Mesenteric fat pad (tissue), 1 donor: ENCODE data around the gene MYBPH. TPM values are rescaled to one million over a fixed set of nuclear protein-coding genes. Genes with fewer than 3 reads are reported as not detected.

Source experiments
- DNase-seq: peaks from one replicate; pipeline ENCODE4 v3.0.0-alpha.2; 2020; ENCODE audit warnings: low spot score
- long read RNA-seq: library from polyadenylated mRNA; unstranded; transcript quantifications from one replicate; pipeline ENCODE4 v2.0.0, GENCODE V29; 2020
- total RNA-seq: library from RNA; stranded (reverse); fragmentation: NEBNext Ultra II Directional; extraction: Animal tissue kit (Norgen Biotek cat#: 25700); gene quantifications from one replicate; pipeline ENCODE4 v1.2.1, GENCODE V29; 2021
- donor health status: DM: yes; HTN: yes; CAD: no.

The MYBPH gene, protein sequence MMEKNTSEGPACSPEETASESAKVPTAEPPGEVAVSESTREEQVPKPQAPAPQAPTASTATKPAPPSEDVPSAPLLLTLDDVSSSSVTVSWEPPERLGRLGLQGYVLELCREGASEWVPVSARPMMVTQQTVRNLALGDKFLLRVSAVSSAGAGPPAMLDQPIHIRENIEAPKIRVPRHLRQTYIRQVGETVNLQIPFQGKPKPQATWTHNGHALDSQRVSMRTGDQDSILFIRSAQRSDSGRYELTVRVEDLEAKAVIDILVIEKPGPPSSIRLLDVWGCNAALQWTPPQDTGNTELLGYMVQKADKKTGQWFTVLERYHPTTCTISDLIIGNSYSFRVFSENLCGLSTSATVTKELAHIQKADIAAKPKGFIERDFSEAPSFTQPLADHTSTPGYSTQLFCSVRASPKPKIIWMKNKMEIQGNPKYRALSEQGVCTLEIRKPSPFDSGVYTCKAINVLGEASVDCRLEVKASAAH
- 0.22 TPM for total RNA-seq
- long read RNA-seq, partial matches to known transcripts: 0 of 1 reads
- long read RNA-seq, other reads (novel, unspliced or antisense): 0 of 1 reads

DNA sequence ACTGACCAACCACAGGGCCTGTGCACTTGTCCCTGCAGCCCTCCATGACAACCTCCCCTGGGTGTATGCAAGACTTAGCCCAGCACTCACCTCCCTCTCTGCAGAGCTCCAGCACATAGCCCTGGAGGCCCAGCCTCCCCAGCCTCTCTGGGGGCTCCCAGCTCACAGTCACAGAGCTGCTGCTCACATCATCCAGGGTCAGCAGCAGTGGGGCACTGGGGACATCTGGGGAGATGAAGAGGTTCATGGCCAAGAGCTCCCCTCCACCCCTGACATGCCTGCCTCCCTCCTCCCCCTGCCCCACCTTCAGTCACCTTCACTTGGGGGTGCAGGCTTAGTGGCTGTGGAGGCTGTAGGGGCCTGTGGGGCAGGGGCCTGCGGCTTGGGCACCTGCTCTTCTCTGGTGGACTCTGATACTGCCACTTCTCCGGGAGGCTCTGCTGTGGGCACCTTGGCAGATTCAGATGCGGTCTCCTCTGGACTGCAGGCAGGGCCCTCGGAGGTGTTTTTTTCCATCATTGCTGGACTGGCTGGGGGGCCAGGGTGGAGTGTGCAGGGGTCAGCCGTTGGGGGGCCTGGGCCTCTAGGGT is at the start of gene MYBPH:
TSS of gene MYBPH (minus strand) at position 590 of the 590 bp plus-strand sequence. CDS start at position 519, 71 bp downstream.
- no peak for DNase-seq

DNA sequence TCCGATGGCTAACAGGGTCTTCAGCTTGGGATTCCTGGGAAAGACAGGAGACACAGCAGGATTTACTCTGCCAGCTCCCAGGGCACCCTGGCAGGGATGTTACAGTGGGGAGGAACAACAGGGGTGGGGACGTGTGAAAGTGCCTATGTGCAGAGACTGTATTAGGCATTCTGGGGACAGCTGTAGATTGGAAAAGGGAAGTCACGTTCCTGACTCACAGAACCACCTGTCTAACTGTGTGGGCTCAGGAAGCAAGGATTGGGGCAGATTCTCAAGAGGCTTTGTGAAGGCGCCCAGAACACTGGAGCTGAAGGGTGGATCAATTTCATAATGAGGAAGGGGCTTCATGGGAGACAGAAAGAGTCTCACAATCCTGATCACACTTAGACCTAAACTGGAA is 49.4 kb upstream of the MYBPH start:
- no peak for DNase-seq

DNA sequence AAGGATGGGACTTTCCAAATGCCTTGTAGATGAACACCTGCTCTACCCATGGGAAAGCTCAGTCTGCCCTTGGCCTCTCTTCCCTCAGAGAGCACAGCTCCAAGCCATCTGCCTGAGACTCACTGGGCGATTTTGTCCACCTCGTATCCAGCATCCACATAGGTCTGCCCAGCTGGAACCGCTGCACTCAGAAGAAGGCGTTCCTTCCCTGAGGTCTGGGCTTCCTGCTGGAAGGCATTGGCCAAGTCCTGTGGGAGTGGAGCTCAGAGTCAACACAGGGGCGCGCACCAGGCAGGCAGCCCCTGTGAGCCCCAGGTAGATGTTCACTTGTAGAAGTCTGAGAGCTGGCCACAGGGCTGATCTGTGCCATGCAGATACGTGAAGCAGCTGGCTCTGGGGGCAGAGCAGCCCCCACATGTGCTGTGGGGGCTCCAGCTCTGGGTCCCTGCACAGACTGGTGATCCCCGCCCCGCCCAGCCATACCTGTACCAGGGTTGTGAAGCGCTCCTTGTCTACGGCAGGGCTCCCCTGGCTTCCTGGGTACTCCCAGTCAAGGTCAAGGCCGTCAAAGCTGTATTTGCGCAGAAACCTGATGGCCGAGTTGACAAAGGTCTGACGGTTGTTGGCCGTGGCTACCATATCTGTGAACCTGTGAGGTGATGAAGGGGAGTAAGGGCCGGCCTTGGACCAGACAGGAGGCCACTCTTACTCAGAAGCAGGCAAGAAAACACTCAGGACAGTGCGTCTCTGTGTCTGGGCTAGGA is 47.6 kb upstream of the MYBPH start:
- peak; percentile 85 for DNase-seq

DNA sequence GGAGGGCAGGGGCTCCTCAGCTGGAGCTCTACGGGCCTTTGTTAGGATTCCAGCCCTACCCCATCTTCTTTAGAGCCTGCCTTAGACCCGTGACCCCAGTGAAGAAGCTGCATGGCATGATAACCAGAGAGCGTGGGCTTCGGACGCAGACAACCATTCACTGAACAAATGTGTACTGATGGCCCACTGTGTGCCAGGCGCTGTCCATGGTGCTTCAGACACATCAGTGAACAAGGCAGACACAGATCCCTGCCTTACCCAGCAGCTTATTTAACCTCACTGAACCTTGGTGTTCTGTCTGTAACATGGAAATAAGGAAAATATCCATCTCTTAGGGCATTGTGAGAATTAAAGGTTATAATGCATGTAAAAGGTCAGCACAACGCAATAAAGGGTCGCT is 44.3 kb upstream of the MYBPH start:
- DNase-seq: no peak

DNA sequence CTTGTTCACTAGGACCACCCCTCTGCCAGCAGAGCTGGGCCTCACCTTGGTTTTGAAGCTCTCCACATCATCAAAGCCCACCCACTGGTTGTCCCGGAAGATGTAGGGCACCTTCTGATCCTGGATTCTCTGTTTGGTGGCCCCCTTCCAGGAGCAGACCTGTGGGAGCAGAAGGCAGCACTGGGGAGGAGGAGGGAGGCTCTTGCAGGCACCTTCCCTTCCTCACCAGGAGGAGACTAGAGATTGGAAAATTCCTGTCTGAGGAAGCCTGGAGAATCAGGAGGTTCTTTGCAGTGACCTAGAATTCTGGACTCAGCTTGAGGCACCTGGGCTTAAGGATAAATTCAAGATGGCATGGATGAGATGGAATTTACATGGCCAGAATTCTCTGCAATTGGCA is 43.5 kb upstream of the MYBPH start:
- DNase-seq: no peak

DNA sequence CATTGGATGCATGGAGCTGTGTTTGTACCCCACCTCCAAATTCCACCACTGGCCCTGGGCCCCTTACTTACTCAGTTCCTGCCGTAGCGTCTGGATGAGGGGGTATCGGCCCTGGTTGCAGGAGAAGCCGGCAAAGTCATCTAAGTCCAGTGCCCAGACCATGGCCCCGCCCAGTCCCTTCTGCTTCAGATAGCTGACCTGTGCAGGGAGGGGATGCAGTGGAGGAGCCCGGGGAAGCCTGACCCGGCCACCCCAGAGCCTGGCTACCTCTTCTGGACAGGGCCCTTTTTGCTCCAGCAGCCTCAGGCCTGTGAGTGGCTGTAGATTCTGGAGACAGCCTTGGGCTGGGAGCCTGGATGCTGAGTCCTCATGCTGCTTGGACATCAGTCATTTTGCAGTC is 42.0 kb upstream of the MYBPH start:
- peak; percentile 83 for DNase-seq

DNA sequence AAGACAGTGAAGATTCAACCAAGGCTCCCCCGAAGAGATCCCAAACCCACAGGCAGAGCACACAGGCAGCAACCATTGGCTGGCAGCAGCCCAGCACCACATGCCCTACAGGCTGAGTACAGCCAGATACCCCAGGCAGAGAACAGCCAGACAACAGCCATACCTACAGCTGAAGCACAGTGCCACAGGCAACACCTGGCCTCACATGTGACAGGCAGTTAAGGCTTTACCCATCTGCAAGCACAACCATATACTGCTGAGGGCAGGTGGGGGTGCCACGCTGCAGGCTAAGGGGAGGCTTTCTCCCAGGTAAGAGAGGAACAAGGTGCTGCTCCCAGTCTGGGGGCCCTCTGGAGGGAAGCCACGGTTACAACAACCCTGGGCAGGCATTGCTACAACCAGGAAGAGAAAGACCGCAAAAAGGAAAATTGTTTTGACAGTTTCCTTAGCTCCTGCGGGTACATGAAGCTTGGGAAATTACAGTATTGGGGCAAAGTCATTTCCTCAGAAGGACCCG is 41.6 kb upstream of the MYBPH start:
- DNase-seq: peak; percentile 65

DNA sequence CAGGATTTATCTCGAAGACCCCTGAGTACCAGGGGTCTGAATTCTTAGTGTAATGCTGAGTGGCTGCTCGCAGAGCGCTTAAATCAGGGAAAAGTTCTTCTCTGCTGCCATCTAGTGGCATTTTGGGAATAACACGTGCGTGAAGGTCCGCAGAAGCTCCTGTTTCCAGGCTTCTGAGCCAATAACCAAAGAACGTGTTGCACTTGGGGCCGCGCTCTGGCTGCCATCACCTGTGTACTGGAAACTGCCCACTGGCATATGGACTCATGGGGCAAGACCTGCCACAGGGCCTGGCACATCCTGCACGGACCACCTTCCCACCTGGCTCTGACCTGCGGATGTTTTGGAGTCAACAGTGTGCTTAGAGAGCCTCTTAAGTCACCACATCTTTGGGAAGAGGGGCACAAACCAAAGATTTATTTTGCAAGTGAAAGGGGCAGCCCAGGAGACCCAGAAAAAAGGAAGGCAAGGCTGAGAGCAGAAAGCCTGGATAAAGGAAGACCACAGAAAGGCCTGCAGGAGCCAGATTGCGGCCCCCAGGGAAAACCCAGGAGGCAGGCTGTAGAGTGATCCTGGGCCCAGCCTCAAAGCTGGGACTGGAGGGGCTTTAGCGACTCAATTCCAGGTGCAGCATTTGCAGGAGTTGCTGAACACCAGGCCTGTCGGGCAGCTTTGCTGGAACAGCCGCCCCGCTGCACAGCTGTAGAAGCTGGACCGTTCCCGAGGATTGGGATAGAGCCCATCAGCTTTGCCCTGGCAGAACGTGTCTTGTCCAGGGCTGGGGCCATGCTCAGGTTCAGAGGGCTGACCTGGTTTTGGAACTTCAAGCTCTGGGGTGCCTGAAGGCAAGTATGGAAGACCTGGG is 40.9 kb upstream of the MYBPH start:
- DNase-seq: peak; percentile 69

DNA sequence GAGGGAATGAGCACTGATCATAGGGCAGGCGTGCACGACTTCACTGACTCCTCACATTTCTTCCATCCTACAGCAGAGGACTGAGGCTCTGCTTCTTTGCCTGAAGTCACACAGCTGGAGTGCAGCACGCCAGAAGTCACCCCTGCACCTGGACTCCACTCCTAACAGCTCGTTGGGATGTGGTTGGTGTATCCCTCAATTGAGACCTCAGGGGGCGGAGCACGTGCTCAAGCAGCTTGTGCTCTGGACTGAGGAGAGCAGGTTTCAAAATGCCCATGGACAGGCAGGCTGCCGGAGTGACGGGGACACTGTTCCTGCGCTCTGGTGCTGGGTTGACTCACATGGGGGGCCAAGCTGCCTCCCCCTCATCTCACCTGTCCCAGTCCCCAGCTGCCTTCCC is 39.9 kb upstream of the MYBPH start:
- DNase-seq: no peak

DNA sequence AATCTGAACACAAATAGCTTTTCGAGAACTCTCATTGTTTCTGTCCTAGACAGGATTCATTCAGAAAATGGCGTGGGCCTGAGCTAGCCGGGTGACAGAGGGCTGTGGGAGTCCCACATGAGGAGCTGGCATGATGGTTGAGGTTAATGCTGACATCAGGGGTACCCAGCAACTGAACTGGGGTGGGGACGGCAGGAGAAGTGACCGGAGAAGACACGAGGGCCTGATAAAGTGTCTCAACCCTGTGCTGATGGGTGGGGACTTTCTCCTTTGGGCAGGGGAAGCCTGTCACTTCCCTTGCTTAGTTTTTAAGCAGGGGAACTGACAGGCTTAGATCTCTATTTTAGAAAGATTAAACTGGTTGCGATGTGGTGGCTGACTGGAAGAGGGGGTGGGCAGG is 39.2 kb upstream of the MYBPH start:
- peak; percentile 53 for DNase-seq

DNA sequence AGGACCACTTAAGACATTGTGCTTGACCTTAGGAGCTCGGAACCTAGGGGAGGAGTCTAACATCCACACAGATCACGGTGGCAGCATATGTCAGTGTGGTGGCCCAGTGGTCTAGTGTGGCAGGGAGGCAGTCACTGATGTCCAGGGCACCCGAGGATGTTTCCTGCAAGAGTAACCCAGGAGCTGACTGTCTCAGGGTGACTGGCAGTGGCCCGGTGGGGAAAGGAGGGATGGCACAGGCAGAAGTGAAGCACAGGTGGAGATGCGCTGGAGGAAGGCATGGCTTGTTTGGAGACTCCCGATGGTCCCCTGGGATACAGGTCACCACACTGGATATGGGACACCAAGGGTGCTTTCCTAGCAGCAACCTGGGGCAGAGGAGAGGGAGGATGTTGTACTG is 37.5 kb upstream of the MYBPH start:
- peak; percentile 78 for DNase-seq

DNA sequence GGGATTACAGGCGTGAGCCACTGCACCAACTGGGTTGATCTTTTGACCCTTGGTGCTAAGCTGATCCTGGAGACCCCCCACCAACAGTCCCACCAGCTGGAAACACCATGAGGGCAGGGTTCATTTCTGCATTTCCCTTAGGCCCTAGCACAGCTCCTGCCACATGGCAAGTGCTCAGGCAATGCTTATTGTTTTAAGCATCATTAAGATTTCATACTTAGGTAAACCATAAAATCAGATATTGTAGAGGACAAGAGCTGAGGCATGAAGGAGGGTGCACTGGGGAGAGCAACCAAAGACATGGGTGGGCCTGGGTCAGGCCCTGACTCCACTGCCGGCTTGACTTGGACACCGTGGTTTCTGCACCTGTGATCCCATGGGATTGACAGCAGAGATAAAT is 36.2 kb upstream of the MYBPH start:
- DNase-seq: peak; percentile 55

DNA sequence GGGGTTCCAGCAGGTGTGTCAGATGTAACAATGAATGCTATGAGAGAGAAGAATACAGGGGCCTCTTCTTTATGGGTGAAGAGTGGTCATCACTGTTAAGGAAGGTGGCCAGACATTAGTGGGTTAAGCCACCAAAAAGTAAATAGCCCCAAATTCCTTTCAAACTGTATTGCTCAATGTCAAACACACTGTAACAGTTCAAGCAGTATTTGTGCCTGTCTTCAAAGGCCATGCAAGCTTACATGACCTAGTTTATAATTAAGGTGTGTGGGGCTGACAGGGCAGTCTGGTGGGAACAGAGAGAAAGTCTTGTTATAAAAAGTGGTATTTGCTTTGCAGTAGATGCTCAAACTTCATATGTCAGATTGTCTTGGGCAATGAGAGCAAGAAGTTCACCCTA is 35.4 kb upstream of the MYBPH start:
- no peak for DNase-seq

DNA sequence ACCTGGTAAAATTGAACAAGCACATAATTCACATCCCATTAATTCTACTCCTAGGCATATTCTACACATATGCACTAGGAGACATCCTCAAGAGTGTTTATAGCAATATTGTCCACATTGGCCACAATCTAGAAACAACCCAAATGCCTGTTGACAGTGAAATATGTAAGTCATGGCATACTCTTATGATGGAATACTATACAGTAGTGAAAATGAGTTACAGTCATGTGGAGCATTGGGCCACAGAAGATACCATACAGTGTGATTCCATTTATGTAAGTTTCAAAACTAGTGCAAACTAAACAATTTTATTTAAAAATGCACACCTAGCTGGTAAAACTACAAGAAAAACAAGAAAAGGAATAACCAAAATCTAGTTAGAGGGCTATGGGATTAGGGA is 34.7 kb upstream of the MYBPH start:
- no peak for DNase-seq

DNA sequence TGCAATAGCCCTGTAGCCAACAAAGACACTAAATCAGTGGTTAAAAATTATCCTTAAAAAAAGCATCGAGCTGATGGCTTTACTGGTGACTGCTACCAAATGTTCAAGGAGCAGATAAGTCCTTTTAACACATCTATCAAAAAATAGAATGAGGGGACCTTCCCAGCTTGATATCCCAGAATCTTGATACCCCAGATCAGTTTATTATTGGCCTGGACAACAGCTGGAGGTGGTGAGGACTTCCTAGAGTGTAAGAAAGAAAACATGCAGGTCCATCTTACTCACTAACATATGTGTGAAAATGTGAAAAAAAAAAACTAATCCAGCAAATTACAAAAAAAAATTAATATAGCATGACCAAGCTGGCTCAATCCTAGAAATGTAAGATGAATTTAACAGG is 32.6 kb upstream of the MYBPH start:
- no peak for DNase-seq

DNA sequence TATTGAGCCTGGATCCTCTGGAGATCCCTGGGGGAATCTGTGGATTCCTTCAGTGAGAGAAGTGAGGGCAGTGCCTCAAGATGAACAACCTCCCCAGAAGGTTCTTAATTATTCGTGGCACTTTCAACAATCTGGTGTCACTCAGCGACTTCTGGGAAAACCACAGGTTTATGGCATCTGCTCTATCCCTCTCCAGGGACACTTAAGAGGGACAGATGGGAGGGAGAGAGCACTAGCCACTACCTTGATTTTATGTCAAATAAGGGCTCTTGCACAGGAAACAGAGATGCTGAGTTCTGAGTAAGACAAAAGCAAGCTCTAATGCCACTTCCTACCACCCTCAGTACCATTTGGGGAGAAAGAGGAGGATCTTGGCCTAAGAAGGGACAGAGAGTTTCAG is 32.1 kb upstream of the MYBPH start:
- no peak for DNase-seq

DNA sequence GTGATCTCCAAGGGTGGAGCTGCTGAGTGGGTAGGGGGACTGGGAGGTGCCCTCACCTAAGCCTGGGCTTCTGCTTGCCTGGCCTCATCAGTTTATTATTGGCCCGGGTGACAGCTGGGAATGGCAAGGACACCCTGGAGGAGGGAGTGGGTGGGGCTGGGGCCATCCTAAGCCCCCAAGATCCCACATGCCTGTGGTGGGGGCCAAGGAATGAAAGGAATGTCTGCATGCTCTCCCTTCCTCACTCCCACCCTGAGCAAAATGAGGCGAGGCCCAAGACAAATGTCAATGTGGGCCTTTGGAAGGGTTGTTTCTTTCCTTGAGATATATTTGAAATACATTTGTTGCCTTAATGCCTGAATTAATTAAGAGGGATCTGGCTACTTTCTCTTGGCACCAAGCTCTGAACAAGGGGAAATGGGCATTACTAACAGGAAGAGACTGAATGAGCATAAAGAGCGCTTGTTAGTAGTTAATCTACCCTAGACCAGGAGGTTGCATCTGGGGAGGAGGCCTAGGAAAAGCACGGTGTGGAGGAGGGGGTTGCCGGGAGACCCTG is 30.6 kb upstream of the MYBPH start:
- DNase-seq: no peak

DNA sequence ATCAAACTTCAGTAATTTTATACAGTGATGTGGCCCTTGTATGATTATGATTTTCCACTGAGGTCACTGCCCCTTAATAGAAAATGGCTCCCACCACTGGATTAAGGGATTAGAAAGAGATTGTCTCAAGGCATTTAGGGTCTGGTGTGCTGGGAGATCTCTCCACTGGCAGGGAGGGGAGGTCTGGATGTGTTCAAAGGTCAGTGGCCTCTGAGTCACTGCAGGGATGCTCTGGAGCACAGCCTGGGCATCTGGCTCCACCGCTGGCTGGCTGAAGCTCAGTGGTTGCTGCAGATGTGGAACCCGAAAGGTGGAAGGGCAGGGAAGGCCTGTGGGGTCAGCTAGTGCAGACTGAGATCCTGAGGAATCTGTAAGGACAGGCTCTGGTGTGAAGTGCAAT is 29.1 kb upstream of the MYBPH start:
- peak; percentile 72 for DNase-seq

DNA sequence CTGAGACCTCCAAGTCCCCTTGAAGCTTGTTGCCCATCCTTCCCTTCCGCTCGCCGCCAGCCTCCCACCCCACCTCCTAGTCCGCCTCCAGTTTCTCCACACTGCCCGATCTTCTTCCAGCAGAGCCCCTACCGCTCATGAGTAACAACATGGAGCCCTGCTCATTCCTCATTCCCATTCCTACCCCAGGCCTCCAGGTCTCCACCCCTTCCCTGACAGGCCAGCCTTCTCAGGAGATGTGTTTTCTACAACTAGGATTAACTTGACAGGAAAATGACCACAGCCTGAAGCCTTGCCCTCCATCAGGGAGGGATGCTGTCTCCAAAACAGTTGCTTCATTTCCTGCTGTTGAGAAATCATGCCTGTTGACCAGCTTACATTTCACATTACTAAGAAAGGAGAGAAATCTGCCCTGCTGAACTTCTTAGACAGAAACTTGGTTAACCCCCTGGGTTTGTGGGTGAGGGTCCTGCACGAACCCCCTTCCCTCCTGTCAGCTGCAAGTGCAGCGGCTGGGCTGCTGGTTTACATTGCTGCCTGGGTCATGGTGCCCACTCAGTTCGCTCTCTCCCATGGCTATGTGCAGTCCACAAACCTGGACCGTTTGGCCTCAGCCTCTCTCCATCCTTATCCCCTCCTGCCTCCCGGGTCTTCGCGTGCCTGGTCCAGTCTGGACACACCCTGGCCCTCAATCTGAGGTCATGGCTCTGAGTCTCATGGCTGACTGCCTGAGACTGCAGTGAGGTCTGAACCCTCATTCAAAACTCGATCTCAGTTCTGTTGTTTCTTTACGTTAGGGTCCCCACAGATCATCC is 27.0 kb upstream of the MYBPH start:
- peak; percentile 84 for DNase-seq
